NCI-H446 (cell line): ENCODE measurements around the gene NUS1.
"Not testable (repeated sequence)": the region's sequence is repeated elsewhere in the genome, so short reads cannot be mapped to it uniquely, and the experiment has no call there.

Experiments
- DNase-seq, 2 experiments: peaks; one replicate each; lab custom pipeline; 2025; lab: John Stamatoyannopoulos, UW

Gene NUS1

DNA sequence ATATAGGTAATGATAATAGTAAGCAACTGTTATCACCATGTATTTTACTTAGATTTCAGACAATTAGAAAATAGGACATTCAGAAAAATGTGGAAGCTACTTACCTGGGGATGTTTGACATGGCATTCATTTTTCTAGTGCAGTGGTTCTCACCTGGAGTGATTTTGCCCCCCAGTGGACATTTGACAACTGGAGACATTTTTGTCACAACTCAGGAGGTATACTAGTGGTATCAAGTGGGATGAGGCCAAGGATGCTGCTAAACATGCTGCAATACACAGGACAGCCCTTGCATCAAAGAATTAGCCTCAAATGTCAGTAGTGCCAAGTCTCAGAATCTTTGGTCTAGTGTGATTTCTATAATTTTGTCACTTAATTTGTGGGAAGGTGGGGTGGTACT, 36.1 kb downstream of the NUS1 start:
- DNase-seq, result no peak

DNA sequence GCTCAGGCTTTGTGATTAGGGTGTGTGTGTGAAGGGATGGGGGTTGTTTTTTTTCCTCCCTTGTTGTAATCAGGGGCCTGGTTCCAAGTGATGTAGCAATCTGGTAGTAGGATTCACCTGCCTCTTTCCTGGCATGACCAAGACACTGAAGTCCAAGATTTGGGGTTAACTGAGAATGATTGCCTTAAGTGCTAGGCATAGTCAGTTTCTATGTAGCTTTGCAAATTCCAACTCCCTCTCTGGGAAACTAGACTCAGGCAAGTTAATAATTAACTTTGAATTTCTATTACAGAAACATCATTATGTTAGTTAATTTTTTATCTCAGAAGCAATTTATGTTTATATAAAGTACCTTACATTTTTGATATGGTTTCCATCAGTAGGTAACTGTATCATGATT, 43.6 kb downstream of the NUS1 start:
- DNase-seq, result no peak

DNA sequence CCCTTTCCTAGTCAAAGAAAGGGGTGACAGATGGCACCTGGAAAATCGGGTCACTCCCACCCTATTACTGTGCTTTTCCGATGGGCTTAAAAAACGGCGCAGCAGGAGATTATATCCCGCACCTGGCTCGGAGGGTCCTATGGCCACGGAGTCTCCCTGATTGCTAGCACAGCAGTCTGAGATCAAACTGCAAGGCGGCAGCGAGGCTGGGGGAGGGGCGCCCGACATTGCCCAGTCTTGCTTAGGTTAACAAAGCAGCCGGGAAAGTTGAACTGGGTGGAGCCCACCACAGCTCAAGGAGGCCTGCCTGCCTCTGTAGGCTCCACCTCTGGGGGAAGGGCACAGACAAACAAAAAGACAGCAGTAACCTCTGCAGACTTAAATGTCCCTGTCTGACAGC, 46.3 kb downstream of the NUS1 start:
- not testable (repeated sequence) for DNase-seq

DNA sequence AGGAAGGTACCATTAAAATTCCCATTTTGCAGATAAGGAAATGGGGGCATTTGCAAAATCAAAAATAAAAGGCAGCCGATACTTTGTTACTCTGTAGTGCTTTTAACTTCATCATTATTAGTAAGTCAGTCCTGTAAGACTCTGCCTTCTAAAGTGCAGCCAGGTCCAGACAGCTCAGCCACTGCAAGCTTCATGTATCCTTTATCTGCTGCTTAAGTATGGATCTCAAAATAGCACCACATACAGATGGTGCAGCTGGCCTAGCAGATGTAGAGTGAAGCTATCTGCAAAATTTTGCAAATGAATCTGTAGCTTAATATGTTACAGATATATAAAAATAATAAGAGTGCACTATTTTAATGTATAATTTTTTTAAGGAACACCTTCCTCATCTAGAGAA, 53.4 kb downstream of the NUS1 start:
- DNase-seq, result no peak

DNA sequence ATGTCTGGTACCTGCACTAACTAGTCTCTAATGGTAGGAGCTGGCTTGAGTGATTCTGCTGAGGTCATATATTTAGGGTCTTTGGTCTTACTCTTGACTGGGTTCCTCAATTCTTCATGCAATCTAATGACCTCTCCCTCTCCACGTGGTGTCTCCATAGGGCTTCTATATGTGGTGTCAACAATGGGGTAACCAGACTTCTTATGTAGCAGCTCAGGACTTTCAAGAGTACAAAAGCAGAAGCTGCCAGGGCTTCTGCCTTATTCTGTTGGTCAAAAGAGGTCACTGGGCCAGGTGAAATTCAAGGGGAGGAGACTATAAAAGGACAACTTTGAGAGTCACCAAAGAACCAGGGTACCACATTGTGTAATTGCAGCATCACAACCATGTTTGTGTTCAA, 54.3 kb downstream of the NUS1 start:
- DNase-seq, result no peak

DNA sequence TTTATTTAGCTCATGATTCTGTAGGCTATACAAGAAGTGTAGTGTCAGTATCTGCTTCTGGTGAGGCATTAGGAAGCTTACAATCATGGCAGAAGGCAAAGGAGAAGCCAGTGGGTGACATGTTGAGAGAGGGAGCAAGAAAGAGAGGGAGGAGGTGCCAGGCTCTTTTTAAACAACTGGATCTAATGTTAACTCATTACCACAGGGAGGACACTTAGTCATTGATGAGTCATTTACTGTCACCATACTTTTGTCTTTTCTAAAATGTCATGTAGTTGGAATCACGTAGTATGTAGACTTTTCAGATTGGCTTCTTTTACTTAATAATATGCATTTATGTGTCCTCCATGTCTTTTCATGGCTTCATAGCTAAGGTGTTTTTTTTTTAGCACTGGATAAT, 58.1 kb downstream of the NUS1 start:
- DNase-seq, result no peak

DNA sequence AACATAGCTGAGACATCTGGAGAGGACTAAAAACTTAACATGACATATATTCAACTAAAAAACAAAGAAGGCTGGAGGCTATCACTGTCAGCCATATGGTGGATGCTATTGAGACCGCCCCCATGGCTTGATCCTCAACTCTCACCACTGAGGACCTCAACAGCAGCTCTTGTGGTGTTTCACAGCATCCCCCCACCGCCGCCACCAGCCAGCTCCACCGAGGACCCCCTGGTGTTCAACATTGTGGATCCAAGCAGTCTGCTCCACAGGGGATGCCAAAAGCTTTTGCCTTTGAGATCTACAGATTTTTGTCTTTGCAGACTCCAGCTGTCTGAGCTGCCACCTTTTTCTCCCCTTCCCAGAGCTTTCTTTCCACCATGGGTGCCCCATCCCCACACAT, 64.6 kb downstream of the NUS1 start:
- no peak for DNase-seq

DNA sequence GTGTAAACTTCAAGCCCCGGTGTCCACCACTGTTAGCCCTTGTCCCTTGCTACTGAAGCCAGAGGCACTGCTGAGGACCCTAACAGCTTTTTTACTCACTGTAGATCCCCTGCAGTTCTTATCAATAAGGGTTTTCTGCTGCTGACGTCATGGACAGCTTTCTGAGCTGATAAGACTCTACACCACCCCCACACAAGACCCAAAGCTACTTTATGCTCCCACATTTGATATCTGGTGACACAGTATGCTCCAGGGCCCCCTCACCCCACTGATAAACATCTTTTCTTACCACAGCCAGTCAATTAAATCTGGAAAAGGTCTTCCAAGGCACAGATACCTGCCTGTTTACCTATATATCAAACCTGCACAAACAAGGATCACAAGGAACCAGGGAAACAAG, 65.3 kb downstream of the NUS1 start:
- no peak for DNase-seq

DNA sequence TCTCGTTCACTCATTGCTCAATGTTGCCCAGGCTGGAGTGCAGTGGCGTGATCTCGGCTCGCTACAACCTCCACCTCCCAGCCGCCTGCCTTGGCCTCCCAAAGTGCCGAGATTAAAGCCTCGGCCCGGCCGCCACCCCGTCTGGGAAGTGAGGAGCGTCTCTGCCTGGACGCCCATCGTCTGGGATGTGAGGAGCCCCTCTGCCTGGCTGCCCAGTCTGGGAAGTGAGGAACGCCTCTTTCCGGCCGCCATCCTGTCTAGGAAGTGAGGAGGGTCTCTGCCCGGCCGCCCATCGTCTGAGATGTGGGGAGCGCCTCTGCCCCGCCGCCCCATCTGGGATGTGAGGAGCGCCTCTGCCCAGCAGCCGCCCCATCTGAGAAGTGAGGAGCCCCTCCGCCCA, 75.4 kb downstream of the NUS1 start:
- not testable (repeated sequence) for DNase-seq
